HCT116 (cell line): ENCODE measurements around the gene GSDMA.

Experiments
- ATF3 ChIP-seq: IDR thresholded peaks from 2 replicates; pipeline ENCODE4 v1.6.1; 2012
- CEBPB ChIP-seq: IDR thresholded peaks from 2 replicates; pipeline ENCODE4 v1.6.1; 2012; ENCODE audit warnings: low read depth
- CTCF ChIP-seq, 3 experiments: fragments of 200-600 bp in 1 of 3; sonication (generic) in 1 of 3; IDR thresholded peaks in 2 of 3; conservative IDR thresholded peaks in 1 of 3; 2 replicates each; pipeline ENCODE4 v1.5.1; 2012 to 2017; ENCODE audit warnings: low read depth in 2 of 3, low read length in 2 of 3, antibody characterized with exemption in 1 of 3, borderline replicate concordance in 1 of 3, control low read depth in 1 of 3, mild to moderate bottlenecking in 1 of 3, mixed read lengths in 1 of 3, mixed run types in 1 of 3, moderate library complexity in 1 of 3; ENCODE audit not compliant: insufficient read depth in 1 of 3
- EGR1 ChIP-seq: IDR thresholded peaks from 2 replicates; pipeline ENCODE4 v1.6.1; 2012; ENCODE audit warnings: low read depth
- ELF1 ChIP-seq: IDR thresholded peaks from 2 replicates; pipeline ENCODE4 v1.6.1; 2012; ENCODE audit warnings: low read depth, borderline replicate concordance
- EZH2 ChIP-seq: fragments of 200-600 bp; sonication (generic); IDR thresholded peaks from 2 replicates; pipeline ENCODE4 v1.6.1; 2017; ENCODE audit warnings: antibody characterized with exemption, mixed run types
- POLR2A ChIP-seq: IDR thresholded peaks from 2 replicates; pipeline ENCODE4 v1.7.0; 2011; ENCODE audit warnings: borderline replicate concordance; ENCODE audit not compliant: insufficient read depth, insufficient read length; ENCODE audit errors: extremely low read depth
- RAD21 ChIP-seq: IDR thresholded peaks from 2 replicates; pipeline ENCODE4 v1.6.1; 2012; ENCODE audit warnings: low read depth, mild to moderate bottlenecking
- REST ChIP-seq: IDR thresholded peaks from 2 replicates; pipeline ENCODE4 v1.6.1; 2012; ENCODE audit warnings: low read depth
- SIN3A ChIP-seq: IDR thresholded peaks from 2 replicates; pipeline ENCODE4 v1.6.1; 2012; ENCODE audit warnings: low read depth
- TCF7L2 ChIP-seq: IDR thresholded peaks from 2 replicates; pipeline ENCODE4 v1.7.0; 2011; ENCODE audit warnings: borderline replicate concordance, inconsistent platforms; ENCODE audit not compliant: insufficient read depth, insufficient read length; ENCODE audit errors: extremely low read depth
- YY1 ChIP-seq: IDR thresholded peaks from 2 replicates; pipeline ENCODE4 v1.6.1; 2011; ENCODE audit warnings: low read length, low read depth, moderate library complexity, mild to moderate bottlenecking; ENCODE audit not compliant: insufficient replicate concordance; ENCODE audit errors: extremely low read depth
- ZFX ChIP-seq: fragments of 450-650 bp; IDR thresholded peaks from 2 replicates; pipeline ENCODE4 v1.6.1; 2017
- ZNF274 ChIP-seq: fragments of 200-500 bp; sonication (Bioruptor generic); IDR thresholded peaks from 2 replicates; pipeline ENCODE4 v1.6.1; 2014; ENCODE audit warnings: mild to moderate bottlenecking, low read depth, low read length, inconsistent platforms

GRCh38 chr17:39969375-39969774, 6.6 kb downstream of the GSDMA start:
- TF ChIP-seq CTCF (IDR thresholded peaks at IDR 0.05 in 2 of 3, conservative IDR thresholded peaks at IDR 0.05 in 1 of 3; ENCODE audit: borderline replicate concordance in 1 of 3, insufficient read depth in 1 of 3, low read depth in 2 of 3, low read length in 2 of 3), result no peak
- no peak for TF ChIP-seq ATF3
- no peak for TF ChIP-seq ZFX
- TF ChIP-seq EZH2, result no peak
- TF ChIP-seq REST, result no peak
- TF ChIP-seq POLR2A, result no peak
- no peak for TF ChIP-seq RAD21
- no peak for TF ChIP-seq SIN3A
- TF ChIP-seq TCF7L2, result no peak
- TF ChIP-seq YY1, result no peak
- TF ChIP-seq EGR1, result no peak
- TF ChIP-seq ELF1, result no peak
- no peak for TF ChIP-seq CEBPB
- no peak for TF ChIP-seq ZNF274
